HUES6 (cell line): Measurements from ENCODE around the gene SUPT5H.
"Not testable (repeated sequence)": the region's sequence is repeated elsewhere in the genome, so short reads cannot be mapped to it uniquely, and the experiment has no call there.

Source experiments
- H3K27ac ChIP-seq: 2 replicates; pipeline ENCODE4 v1.7.0; 2013; ENCODE audit warnings: low read depth, mild to moderate bottlenecking, low read length, inconsistent platforms
- H3K27me3 ChIP-seq: 2 replicates; pipeline ENCODE4 v1.6.1; 2013; ENCODE audit warnings: low read length; ENCODE audit not compliant: control insufficient read depth, insufficient read depth
- H3K36me3 ChIP-seq: 2 replicates; pipeline ENCODE4 v1.6.1; 2013; ENCODE audit warnings: low read length; ENCODE audit not compliant: control insufficient read depth, insufficient read depth
- H3K4me1 ChIP-seq: 2 replicates; pipeline ENCODE4 v1.6.1; 2013; ENCODE audit warnings: low read length; ENCODE audit not compliant: control insufficient read depth, insufficient read depth
- H3K4me3 ChIP-seq: 2 replicates; pipeline ENCODE4 v1.5.1; 2013; ENCODE audit warnings: low read depth, low read length
- H3K9ac ChIP-seq: one replicate; pipeline ENCODE4 v1.6.1; 2013; ENCODE audit warnings: mild to moderate bottlenecking, low read length
- H3K9me3 ChIP-seq: 2 replicates; pipeline ENCODE4 v1.6.1; 2013; ENCODE audit warnings: low read depth, low read length; ENCODE audit not compliant: control insufficient read depth, insufficient read depth

The SUPT5H gene

DNA sequence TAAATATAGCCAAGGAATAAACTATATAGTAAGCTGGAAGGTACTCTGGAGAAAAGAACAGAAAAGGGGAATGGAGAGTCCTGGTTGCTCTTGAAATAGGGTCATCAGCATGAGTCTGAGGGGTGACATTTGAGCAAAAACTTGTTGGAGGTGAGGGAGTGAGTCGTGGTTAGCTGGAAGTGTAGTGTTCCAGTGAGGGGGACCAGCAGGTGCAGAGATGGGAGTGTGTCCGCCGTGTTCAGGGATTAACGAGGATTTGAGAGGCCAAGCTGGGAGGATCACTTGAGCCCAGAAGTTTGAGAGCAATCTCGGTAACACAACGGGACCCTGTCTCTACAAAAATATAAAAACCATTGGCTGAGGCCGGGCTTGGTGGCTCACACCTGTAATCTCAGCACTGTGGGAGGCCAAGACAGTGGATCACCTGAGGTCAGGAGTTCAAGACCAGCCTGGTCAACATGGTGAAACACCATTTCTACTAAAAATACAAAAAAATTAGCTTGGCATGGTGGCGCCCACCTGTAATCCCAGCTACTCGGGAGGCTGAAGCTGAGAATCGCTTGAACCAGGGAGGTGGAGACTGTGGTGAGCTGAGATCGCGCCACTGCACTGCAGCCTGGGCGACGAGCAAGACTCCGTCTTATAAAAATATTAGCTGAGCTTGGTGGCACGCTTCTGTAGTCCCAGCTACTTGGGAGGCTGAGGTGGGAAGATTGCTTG is 1.1 kb downstream of the SUPT5H start:
- H3K4me1 ChIP-seq: no peaks in the 10 kb centered on the region
- H3K36me3 ChIP-seq: peaks cover 24% of the 10 kb centered on the region
- H3K27ac ChIP-seq: no peak overlapping the region
- no peak overlapping the region for H3K9ac ChIP-seq
- peak overlapping the region; percentile 94 for H3K4me3 ChIP-seq
- no peaks in the 10 kb centered on the region for H3K27me3 ChIP-seq
- no peaks in the 10 kb centered on the region for H3K9me3 ChIP-seq

DNA sequence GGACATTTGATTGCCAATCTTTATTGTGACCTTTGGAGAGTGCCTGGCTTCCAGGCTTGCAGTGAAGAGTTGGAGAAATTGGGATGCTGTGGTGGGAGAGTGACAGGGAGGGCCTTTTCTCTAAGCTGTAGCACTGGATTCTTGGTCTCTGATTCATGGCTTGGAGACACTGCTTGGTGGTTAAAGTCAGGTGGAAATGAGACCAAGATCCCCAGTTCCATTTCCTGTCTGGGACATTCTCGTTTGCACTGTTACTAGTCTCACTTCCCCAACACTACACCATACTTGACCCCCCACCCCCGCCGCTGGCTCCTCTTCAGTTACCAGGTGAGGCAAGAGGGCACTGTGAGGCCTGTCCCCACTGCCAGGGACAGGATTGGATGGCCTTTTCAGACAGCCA is 2.9 kb downstream of the SUPT5H start:
- no peak overlapping the region for H3K9ac ChIP-seq

DNA sequence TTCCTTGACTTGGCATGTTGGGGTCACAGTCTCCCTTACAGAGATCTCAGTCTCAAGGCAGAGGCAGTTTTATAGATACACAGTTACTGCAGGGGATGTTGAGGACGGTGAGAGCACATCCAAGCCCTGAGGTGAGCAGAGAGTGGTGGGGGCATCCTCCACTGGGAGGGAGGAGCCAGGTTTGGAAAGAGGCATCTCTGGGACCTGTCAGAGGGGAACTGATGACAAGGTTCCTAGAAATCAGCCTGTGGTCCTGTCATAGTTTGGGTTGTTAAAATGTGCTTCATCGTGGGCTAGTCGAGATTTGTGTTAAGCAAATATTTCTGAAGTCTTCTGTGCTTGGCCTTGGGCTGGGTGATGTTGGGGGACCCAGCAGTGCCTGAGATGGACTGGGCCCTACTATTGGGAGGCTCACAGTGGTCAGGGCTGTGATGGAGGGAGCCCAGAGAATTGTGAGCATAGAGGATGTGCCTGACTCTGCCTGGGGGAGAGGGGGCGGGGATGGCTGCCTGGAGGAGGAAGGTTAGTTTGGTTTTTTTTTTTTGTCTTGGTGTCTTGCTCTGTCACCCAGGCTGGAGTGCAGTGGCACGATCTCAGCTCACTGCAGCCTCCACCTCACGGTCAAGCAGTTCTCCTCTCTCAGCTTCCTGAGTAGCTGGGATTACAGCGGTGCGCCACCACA is 3.9 kb downstream of the SUPT5H start:
- no peaks in the 10 kb centered on the region for H3K27me3 ChIP-seq
- H3K4me3 ChIP-seq: no peak overlapping the region
- no peaks in the 10 kb centered on the region for H3K4me1 ChIP-seq
- H3K9ac ChIP-seq: no peak overlapping the region
- H3K27ac ChIP-seq: no peak overlapping the region
- no peaks in the 10 kb centered on the region for H3K9me3 ChIP-seq
- peaks cover 50% of the 10 kb centered on the region for H3K36me3 ChIP-seq

More for the DNA sequence above, 2.9 kb downstream of the SUPT5H start:
- H3K9me3 ChIP-seq: no peaks in the 10 kb centered on the region
- H3K4me1 ChIP-seq: no peaks in the 10 kb centered on the region
- H3K27ac ChIP-seq: no peak overlapping the region
- H3K36me3 ChIP-seq: peaks cover 41% of the 10 kb centered on the region
- H3K27me3 ChIP-seq: no peaks in the 10 kb centered on the region
- no peak overlapping the region for H3K4me3 ChIP-seq

DNA sequence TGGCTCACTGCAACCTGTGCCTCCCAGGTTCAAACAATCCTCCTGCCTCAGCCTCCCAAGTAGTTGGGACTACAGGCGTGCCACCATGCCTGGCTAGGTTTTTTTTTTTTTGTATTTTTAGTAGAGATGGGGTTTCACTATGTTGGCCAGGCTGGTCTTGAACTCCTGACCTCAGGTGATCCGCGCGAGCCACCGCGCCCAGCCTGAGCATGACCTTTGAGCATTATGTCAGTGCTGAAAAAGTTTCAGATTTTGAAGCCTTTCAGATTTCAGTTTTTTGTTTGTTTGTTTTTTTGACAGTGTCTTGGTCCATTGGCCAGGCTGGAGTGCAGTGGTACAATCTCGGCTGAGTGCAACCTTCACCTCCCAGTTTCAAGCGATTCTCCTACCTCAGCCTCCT is 5.9 kb downstream of the SUPT5H start:
- not testable (repeated sequence) for H3K27me3 ChIP-seq, H3K4me3 ChIP-seq, H3K9me3 ChIP-seq, H3K4me1 ChIP-seq, H3K27ac ChIP-seq, H3K9ac ChIP-seq
- peaks cover 57% of the 10 kb centered on the region for H3K36me3 ChIP-seq

DNA sequence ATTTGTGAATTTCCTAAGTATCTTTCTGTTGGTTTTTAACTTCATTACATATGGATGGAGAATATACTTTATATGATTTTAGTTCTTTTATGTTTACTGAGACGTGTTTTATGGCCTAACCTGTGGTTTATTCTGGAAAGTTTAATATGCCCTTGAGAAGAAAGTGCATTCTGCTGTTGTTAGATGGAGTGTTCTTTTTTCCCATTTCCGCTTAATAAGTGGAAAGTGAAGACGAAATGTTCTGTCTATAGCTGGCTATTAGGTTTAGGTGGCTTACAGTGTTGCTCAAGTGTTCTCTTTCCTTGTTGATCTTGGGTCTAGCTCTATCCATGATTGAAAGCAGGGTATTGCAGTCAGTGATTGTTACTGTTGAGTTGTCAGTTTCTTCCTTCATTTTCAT is 18.0 kb downstream of the SUPT5H start:
- H3K27me3 ChIP-seq: no peaks in the 10 kb centered on the region
- H3K9ac ChIP-seq: no peak overlapping the region
- H3K4me3 ChIP-seq: no peak overlapping the region
- H3K27ac ChIP-seq: no peak overlapping the region
- no peaks in the 10 kb centered on the region for H3K4me1 ChIP-seq
- peaks cover 85% of the 10 kb centered on the region for H3K36me3 ChIP-seq
- H3K9me3 ChIP-seq: no peaks in the 10 kb centered on the region

DNA sequence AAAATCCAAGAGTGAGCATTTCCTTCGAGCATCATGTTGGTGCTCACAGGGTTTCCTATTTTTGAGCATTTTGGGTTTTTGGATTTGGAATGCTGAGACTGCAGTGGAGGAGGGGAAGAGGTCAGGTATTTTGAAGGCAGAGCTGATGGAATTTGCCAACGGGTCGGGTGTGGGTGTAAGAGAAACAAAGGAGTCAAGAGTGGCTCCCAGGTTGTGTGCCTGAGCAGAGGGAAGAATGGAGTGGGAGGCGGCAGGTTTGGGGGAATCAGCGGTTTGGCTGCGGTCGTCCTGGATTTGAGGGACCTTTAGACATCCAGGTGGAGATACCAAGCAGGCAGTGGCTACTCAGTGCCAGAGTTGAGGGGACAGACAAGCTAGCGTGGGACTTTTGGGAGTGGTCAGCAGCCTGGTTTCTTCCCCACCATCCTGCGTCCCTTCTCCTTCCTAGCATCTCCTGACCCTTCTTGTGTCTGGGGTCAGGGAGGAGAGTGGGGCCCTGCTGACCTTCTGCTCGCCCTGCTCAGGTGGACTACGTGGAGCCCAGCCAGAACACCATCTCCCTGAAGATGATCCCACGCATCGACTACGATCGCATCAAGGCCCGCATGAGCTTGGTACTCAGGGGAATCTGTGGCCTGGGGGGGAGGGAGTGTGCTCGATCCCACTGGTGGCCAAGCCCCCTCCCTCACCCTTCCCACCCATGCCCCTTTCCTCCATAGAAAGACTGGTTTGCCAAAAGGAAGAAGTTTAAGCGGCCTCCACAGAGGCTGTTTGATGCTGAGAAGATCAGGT is 20.8 kb downstream of the SUPT5H start:
- Histone ChIP-seq H3K27me3 (no peaks in the 10 kb centered on the region), H3K4me1 (no peaks in the 10 kb centered on the region), H3K9ac (no peak overlapping the region), H3K36me3 (peaks cover 85% of the 10 kb centered on the region), H3K9me3 (no peaks in the 10 kb centered on the region), H3K4me3 (no peak overlapping the region), H3K27ac (no peak overlapping the region)

DNA sequence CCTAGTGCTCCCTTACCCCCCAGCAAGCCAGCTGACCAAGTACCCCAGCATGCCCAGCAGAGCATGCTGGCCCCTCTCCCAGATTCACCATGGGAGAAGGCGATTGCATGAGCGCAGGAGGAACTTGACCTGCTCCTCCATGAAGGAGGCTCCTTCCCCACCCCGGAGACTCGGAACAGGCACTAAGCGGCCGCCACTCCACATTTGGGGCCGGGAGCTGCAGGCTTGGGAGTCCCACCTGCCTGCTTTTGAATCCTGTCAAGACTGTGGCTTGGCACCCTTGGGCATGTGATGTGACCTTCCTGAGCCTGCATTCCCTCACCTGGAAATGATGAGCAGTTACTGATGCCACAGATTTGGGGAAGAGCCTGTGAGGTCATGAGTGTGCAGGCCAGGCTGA is 22.6 kb downstream of the SUPT5H start:
- H3K4me1 ChIP-seq: no peaks in the 10 kb centered on the region
- peaks cover 95% of the 10 kb centered on the region for H3K36me3 ChIP-seq

DNA sequence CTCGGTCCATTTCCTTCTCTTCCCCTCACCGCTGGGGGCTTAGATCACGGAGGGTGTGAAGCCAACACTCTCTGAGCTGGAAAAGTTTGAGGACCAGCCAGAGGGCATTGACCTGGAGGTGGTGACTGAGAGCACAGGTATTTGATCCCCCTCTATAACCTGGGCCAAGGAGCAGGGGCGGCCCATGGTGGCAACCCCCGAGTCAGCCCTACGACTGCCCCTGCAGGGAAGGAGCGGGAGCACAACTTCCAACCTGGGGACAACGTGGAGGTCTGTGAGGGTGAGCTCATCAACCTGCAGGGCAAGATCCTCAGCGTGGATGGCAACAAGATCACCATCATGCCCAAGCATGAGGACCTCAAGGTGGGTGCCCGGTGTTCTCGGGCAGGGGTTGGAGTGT is 23.7 kb downstream of the SUPT5H start:
- Histone ChIP-seq H3K9ac (no peak overlapping the region), H3K4me3 (no peak overlapping the region), H3K36me3 (peaks cover 97% of the 10 kb centered on the region), H3K9me3 (no peaks in the 10 kb centered on the region), H3K4me1 (no peaks in the 10 kb centered on the region), H3K27ac (no peak overlapping the region), H3K27me3 (no peaks in the 10 kb centered on the region)

More for the DNA sequence above, 22.6 kb downstream of the SUPT5H start:
- no peak overlapping the region for H3K4me3 ChIP-seq
- no peaks in the 10 kb centered on the region for H3K27me3 ChIP-seq
- H3K9ac ChIP-seq: no peak overlapping the region
- no peak overlapping the region for H3K27ac ChIP-seq
- no peaks in the 10 kb centered on the region for H3K9me3 ChIP-seq

DNA sequence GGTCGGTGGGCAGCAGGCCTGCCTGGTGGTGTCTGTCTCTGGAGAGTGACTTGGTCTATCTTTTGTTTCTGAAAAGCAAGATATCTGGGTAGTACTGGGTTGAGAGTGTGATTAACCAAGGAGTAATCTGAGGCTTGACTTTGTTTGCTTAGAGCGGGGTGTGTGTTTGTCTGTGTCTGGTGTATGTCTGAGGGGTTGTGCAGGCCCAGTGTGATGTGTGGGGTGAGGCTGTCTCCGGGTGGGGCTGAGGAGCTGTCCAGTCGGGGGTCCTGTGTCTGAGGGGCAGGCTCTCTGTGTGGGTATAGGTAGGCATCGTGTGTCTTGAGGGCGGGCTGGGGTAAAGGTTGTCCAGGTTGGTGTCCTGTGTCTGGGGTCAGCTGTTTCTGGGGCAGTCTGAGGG is 24.2 kb downstream of the SUPT5H start:
- Histone ChIP-seq H3K9me3 (no peaks in the 10 kb centered on the region), H3K27ac (no peak overlapping the region), H3K27me3 (no peaks in the 10 kb centered on the region), H3K4me3 (no peak overlapping the region), H3K4me1 (no peaks in the 10 kb centered on the region), H3K9ac (no peak overlapping the region), H3K36me3 (peaks cover 97% of the 10 kb centered on the region)

DNA sequence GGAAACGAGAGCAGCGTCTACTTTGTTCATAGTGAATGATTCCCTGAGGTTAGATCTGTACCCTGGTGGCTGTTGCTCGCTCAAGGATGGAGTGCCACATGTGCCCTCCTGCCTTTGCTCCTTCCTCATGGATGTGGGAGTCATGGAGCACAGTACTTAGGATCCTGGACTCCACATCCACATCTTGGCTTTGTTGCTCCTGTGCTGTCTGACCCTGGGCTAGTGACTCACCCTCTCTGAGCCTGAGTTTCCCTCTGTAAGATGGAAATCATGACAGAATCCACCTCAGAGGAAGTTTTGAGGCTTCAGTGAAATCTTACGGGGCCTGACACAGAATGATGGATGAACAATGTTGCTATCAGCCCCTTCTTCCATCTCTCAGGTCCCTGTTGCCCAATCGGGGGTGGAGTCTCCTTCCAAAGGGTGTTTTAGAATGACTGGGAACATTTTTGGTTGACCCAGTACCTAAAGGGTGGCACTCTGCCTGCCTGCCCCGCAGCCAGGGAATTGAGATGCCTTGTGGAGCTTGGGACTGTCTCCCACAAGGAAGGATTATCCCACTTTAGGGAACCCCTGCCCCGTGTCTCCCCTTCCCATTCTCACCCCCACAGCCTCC is 25.4 kb downstream of the SUPT5H start:
- H3K4me3 ChIP-seq: no peak overlapping the region
- H3K4me1 ChIP-seq: no peaks in the 10 kb centered on the region
- no peaks in the 10 kb centered on the region for H3K9me3 ChIP-seq
- H3K27ac ChIP-seq: no peak overlapping the region
- H3K27me3 ChIP-seq: no peaks in the 10 kb centered on the region
- peaks cover 92% of the 10 kb centered on the region for H3K36me3 ChIP-seq
- H3K9ac ChIP-seq: no peak overlapping the region
